NOMO-1 treated with dmso at 0.1 percent for 144 hours (cell line): ENCODE results near the gene IGLON5.

Experiments
- DNase-seq: peaks from one replicate; lab custom pipeline; 2025; ENCODE audit not compliant: unreplicated experiment; lab: John Stamatoyannopoulos, UW

IGLON5 gene

DNA sequence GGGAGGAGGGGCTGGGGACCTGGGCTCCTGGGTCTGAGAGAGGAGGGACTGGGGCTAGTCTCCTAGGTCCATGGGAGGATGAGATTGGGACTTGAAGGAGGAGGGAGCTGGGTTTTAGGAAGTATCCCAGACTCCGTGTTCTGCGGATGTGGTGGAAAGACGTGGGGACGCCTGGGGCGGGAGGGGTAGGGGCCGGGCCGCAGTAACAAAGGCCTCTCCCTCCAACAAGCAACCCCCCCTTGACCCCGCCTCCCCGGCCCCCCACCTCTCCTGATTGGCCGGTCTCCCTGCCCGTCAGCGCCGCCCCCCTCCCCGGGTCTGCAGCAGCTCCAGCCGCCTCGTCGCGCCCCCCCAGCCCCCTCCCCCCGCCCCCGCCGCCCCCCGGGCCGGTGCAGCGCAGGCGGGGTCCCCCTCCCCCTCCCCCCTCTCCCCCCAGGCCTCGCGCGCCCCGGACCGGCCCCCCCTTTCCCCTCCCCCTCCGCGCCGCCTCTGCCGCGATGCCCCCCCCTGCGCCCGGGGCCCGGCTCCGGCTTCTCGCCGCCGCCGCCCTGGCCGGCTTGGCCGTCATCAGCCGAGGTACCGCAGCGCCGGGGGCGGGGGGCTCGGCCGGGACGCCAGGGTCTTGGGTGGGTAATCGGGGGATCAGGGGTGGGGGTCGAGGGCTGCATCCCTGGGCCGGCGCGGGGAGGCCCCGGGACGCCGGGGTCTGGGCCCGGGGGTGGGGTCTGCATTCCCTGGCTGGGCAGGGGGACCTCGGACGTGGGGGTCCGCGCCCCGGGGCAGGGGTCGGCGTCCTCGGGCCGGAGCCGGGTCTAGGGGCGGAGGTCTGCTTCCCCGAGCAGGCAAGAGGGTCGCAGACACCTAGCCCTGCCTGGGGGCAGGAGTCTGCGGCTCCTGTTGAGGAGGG lies at the start of gene IGLON5:
Gene IGLON5, plus strand, starts transcription at position 294 of the 907 bp plus-strand sequence. Its CDS starts 204 bp downstream, at position 498.
- no peak for DNase-seq

DNA sequence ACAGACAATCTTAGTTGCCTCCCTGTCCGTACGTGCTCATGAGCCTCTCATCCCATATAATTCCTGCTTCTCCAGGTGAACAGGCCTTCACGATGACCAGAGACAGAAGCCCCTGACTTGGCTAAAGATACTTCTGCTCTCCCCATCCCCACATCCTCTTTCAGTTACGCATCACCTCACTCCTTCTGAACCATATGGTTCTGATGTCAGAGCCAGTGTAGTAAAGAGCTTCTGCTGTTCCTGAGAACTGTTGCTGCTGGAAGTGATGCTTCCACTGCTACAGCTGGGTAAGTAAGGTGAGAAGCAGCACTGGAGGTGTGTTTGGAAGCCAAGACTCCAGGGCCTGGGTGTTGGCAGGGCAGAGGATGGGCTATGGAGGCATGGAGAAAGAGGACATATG lies 47.6 kb upstream of the IGLON5 start:
- no peak for DNase-seq

DNA sequence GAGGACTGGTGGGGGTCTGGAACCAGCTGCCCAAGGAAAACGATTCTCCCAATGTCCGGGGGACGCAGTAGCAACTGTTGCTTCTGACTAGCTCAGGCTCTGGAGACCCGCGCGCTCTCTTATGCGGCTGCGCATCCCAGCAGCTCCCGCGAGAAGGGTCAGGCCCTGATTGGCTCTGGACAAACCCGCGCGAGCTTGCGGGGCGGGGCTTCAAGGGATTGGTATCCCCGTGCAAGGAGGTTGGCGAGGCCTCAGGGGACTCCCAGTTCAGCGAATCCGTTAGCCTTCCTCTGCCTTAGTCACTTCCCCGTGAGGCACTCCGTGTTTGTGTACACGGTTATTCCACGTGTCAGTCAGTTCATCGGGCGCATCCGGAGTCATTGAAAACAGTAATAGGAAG lies 40.4 kb upstream of the IGLON5 start:
- DNase-seq, result no peak

DNA sequence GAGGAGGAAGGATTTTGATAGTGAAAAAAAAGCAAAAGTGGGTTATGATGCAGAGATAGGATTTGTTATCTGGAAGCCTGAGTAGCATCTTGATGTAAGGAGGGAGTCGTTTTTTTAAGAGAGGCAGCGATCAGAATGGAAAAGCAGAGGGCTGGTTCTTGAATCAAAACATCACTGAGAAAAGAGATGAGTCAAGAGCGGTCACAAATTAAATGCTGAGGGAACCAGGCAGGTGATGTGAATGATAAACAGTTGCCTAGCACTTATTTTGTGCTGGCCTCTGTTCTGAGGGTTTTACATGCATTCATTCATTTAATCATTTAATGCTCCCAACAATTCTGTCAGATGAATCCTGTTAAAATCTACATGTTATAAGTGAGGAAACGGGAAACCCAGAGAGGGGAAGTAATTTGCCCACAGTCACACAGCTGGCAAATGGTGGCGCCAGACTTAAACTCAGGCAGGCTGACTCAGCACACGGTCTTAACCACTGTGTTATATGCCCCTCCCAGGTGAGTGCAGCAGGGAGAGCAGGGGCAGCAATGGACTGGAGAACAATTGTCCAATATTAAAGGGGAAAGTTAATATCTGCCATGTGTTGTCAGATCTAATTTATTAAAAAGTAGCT lies 39.1 kb upstream of the IGLON5 start:
- no peak for DNase-seq

DNA sequence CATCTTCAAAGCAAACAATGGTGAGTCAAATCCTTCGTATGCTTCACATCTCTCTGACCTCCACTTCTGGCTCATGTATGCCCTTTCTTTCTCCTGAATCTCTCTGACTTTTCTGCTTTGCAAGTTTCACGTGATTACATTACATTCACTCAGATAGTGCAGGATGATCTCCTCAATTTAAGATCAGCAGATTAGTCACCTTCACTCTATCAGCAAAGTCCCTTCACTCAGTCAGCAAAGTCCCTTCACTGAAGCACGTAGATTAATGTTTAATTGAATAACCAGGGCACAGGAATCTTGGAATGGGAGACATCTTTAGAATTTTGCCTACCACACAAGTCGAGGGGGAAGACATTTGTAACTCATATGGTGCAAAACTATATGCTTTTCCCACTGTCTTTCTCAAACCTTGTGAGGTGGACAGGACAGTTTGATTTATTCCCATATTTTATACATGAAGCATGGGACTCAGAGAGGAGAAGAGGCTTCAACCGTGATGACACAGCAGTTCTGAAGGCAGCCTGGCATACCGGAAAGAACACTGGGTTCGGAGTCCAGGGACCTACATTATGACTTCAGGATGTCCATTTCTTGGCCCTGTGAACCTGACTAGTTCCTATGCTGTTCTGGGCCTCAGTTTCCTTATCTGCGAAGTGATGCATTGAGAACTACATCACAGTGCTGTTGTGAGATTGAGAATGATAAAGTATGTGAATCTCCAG lies 37.2 kb upstream of the IGLON5 start:
- DNase-seq, result no peak

DNA sequence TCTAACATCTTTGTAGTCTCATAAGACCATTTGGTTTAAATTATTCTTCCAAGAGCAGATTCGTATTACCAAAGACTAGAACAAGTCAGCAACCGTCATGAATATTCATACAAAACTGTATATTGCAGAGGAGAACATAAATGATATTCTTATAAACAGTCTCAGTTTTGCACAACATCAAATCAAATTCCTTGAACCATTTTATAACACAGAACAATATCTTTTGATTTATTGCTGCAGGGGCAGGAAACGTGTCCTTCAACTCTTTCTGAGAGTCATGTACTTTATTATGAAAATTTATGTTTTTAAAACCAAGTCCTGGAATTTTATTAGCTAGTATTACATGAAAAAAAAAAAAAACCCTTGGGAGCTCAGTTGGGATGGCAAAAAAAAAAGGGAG lies 34.3 kb upstream of the IGLON5 start:
- no peak for DNase-seq

DNA sequence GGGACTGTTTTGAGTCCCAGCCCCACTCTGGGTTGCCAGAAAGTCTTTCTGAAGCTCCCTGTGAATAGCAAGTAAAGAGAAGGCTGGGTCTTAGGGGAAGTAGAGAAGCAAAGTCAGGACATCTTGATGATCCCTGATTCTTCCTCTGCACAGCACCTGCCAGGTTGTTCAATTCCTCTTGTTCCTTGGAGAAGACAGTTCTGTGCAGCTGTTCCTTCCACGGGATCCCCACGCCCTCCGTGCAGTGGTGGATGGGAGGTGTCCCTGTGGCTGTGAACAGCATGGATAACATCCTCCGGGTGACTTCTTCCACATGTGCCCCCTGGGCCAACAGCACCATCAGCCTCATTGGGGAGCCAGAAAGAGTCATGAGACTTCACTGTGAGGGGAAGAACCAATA lies 29.1 kb upstream of the IGLON5 start:
- no peak for DNase-seq

DNA sequence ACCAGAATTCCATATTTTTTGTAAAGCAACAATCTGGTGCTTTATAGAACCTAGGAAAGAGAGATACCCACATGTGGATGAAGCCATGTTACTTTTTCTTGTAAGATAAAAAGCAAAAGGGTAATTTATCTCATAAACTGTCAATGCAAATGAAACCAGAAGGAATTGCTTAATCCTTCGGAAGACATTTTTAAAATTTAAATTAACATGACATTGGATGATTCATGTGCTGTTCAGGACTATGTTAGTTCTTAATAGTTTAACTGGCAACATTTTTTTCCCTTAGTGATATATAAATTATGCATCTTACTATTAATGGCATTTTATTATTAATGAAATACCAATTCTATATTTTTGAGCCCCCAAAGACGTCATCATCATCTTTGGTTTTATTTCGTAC lies 25.8 kb upstream of the IGLON5 start:
- no peak for DNase-seq

DNA sequence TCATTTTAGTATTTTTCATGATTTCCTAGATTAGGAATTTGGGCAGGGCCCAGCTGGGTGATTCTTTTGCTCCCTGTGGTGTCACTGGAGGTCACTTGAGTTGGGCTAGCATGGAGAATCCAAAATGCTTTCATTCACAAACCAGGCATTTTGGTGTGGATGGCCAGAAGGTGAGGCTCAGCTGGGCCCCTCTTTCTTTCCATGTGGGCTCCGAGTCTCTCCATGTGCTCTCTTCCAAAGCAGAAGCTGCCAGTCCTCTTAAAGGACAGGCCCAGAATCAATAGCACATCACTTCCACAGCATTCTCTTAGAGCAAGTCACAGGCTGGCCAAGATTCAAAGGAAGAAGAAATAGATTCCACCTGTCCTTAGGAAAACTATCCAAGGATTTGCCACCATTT lies 21.8 kb upstream of the IGLON5 start:
- DNase-seq, result no peak

DNA sequence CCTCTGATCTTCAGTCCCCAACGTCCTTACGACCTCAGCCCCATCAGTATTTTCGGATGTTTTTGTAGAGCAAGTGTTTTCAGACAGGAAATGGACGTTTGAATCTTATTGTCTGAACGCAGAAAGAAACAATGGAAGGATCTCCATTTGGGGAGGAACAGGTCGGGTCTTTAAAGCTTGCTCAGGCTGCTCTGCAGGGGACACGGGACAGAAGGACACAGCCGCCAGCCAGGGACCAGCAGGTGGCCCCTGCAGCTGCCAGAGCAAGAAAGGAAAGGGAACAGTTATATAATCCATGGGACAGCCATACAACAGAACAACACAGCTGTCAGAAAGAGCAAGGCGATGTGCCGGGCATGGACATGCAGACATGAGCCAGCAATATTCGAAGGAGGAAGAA lies 18.5 kb upstream of the IGLON5 start:
- no peak for DNase-seq

DNA sequence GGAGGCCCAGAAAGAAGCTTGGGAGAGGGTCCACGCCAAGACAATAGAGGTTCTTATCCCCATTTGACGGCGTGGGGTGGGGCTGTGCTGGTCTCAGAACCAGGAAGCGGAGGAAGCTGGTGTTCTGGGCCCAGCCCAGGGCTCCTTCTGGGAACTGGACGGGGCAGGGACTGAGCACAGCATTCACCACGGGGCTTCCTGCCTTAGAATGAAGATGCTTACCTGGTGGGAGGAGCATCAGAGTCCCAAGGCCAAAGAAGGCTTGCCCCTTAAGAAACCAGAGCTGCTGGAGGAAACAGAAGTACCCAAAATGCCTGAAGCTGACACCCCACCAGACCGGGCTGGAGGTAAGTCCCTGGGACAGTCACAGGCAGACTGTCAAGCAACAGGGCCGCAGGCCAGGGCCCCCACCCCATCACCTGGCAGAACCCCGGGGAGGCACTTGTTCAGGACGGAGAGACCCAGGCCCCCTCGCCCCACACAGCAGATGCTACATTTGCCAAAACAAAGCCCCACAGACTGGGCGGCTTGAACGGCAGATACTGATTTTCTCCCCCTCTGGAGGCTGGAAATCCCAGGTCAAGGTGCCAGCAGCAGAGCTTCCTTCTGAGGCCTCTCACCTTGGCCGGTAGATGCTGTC lies 17.8 kb upstream of the IGLON5 start:
- no peak for DNase-seq

DNA sequence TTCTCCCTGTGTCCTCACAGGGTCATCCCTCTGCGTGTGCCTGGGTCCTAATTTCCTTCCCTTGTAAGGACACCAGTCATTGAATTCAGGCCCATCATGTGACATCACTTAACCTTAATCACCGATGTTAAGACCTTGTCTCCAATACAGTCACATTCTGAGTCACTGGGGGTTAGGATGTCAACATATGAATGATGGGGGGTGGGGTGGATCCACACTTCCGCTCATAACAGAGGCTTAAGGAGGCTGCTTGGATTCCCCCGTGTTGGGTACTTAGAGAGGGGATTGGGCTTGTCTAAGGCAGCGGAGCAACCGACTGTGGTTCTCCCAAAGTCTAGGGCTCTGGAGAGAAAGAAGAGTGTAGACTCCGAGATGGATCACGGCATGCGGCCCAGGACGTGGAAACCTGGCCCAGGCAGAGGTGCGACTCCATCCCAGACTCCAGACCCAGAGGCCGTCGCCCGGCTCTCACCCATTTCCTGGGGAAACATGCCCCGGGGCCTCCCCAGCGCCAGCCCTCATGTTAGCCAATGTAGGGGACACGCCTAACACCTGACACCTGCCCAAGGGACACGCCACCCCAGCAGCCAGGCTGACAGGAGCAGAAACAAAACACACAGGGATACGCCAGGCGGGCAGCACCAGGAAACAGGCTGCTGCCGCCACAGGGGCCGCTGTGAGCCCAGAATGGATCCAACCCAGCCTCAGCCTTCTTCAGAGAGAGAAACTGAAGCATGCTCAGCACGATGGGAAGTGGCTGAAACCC lies 17.1 kb upstream of the IGLON5 start:
- no peak for DNase-seq

DNA sequence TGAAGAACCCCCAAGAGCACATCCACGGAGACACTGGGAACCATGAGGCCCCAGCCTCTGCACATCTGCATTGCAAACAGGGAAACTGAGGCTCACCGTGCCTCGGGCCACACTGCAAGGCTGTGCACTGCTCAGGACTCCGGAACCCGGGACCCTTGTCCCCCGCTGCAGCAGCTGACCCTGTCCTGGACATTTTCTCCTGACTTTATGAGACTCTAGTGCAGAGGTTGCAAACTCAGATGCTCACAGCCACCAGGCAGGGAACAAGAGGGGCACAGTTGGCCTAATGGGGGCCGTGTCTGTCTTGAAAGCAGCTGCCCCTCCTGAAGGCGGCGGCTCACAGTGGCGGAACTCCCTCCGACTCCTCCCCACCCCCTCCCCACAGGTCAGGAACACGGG lies 16.5 kb upstream of the IGLON5 start:
- no peak for DNase-seq

DNA sequence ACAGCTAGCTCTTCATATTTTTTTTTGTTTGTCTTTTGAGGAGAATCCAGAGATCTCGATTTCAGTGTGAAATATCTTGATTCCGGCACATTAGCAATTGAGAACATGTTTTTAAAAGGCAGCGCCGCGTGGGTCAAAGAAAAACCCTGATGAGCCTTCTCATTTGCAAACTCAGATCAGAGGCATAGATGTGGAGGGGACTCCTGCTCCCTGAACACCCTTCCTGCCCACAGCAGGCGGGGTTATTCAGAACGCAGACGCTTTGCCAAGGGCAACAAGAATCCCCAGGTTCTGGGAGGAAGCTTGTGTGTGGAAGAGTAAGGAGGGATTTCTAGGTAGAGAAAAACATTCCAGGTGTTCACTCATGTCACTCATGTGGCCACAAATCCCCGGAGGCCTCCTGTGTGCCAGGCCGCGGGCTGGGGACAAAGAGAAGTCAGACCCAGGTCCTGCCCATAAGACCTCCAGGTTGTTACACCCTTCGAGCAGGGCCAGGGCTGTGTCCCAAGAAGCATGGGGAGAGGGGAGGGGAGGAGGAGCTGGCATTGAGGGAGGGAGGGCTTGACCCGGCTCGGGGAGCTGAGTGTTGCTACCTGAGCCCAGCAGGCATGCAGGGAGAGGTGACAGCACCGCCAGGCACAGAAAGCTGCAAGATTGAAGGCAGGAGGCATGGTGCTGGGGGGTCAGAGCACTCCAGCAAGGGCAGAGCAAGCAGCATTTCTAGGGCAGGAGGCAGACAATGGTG lies 15.9 kb upstream of the IGLON5 start:
- DNase-seq, result no peak

DNA sequence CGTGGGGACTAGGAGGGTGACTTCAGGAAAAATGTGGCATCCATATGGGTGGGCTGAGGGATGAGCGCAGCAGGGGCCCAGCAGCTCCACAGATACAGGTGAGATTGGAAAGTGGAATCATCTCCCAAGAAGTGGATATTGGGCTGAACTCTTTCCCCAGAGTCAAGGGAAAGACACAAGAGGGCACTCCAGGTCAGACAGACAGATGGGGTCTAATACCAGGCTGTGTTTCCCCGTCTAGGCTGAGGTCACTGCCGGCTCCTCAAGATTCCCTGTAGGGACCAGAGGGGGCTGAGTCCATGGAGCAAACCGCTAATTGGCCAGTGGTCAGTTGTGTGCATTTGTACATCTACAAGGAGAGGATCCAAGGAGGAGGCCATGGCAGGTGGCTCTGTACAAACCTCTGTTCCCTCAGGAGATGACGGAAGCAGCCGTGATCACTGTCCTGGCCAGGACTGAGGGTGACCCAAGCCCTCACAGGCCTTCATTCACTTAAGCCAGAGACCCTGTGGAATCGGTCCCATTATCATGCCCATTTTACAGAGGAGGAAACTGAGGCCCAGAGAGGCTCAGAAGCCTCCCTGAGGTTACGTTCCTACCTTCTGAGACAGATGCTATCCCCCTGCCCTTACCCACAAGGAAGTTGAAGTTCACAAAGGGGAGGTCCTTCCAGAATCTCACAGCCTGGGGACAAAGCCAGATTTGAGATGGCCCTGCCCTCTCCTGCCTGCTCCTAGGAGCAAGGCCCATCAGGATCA lies 14.9 kb upstream of the IGLON5 start:
- DNase-seq, result no peak

DNA sequence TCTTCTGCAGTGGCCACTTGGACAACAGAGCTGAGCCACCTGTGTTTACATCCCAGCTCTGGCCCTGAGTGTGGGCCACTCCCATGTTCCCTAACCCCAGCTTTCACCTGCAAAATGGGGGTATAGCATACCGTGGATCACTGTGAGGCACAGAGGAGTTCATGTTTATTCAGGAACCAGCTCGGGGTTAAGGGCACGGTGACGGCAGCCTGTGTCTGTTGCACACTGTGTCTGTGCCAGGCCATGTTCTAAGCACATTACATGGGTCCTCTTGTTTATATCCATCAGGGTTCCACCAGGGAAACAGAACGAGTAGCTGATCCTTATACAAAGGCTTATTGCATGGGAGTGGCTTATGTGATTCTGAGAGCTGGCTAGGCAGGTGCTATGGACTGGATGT lies 14.0 kb upstream of the IGLON5 start:
- no peak for DNase-seq

DNA sequence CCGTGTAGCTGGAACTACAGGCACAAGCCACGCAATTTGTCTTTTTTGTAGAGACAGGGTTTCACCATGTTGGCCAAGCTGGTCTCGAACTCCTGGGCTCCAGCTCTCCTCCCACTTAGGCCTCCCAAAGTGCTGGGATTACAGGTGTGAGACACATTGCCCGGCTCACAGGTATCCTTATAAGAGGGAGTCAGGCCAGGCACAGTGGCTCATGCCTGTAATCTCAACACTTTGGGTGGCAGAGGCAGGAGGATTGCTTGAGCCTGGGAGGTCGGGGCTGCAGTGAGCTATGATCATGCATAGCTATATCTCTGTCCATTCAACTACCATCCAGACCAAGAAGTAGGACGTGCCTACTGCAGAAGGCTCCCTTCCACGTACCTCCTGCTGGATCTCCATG lies 10.2 kb upstream of the IGLON5 start:
- DNase-seq, result no peak

DNA sequence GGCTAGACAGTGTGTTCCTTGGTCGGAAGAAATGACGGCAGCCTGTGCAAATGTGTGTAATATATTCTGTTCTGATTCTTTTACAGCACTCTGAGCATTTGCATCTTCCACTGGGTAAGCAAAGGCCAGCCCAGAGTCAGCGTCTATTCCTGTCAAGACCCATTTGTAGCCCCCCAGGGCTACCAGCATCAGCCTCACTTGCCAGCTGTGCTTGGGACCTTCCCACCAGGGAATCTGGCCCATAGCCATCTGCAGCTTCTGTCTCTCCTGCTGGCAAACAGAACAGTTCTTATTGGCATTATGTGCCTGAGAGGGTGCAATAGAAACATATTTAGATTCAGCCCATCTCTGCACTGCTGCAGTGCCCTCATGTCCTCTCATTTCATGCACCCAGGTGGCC lies 6.0 kb upstream of the IGLON5 start:
- DNase-seq, result no peak

DNA sequence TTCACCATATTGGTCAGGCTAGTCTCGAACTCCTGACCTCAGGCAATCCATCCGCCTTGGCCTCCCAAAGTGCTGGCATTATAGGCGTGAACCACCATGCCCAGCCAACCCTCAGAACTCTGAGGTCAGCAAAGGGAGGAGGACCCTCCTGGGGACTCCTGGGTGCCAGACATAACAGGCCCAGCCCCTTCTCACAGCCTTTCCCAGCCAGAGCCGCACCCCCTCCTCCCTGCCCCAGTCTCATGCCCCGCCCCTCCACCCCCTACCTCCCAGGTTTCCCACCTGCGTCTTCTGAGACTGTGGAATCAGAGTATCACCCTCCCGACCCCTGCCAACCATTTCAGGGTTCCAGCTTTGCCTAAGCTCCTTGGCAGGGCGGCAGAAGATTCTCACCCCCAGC lies 5.2 kb downstream of the IGLON5 start:
- no peak for DNase-seq
